HG03097 (cell line): ENCODE results near the gene ZC3HAV1L.
"Not testable (repeated sequence)": the region's sequence is repeated elsewhere in the genome, so short reads cannot be mapped to it uniquely, and the experiment has no call there.

Experiments used
- ATAC-seq: cut with Tn5 transposase; IDR thresholded peaks from one replicate; pipeline ENCODE4 v1.9.1; 2021; ENCODE audit not compliant: unreplicated experiment, low FRiP score

Gene ZC3HAV1L

GRCh38 chr7:139023076-139023475, 12.8 kb downstream of the ZC3HAV1L start:
- no peak for ATAC-seq

DNA sequence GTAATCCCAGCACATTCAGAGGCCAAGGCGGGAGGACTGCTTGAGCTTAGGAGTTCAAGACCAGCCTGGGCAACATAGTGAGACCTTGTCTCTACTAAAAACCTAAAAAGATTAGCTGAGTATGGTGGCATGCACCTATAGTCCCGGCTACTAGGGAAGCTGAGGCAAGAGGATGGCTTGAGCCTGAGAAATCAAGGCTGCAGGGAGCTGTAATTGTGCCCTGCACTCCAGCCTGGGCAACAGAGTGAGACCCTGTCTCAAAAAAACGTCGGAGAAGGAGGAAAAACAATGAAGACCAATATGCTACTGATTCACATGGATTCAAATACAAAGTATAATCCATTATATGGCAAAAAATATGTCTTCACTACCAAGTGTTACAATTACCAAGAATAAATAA, 13.6 kb downstream of the ZC3HAV1L start:
- no peak for ATAC-seq

GRCh38 chr7:139018910-139019309, 16.9 kb downstream of the ZC3HAV1L start:
- ATAC-seq: no peak

- ATAC-seq: peak; percentile 81
These were observed 18.8 kb downstream of the ZC3HAV1L start for GRCh38 chr7:139016931-139017511.

GRCh38 chr7:139011373-139011772, 24.5 kb downstream of the ZC3HAV1L start:
- ATAC-seq: no peak

DNA sequence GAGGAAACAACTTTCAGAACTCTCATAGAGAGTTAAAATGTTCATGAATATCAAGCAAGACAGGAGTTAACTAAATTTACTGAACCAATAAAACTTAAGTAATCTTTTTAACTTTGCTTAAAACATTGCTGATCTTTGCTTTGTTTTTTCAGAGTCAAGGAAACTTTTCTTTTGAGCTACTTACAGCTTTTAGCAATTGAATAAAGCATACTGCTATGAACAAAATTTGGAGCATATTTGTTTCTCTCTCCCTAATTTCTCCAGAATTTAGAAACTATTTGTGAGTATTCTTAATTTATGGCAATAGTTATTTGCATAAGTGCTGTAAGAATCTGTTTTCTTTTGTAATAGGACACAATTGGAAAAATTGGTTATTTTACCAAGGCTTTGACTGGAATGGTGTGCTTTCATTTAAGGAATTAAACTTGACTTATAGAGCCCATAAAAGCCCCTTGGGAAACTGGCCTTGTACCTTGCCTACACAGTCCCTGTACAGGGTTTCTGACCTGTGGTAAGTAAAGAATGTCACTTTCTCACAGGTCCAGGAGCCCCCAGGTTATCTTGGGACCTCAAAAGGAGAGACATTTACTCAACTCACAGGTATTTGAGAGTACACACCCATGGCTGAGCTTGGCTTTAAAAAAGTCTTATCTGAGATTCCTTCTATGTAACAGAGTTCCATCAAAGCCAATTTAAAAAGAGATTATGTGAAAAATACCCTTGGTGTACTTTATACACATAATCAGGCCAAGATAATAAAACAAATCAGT, 31.3 kb downstream of the ZC3HAV1L start:
- ATAC-seq: no peak

- ATAC-seq: no peak
These were observed 36.4 kb downstream of the ZC3HAV1L start for GRCh38 chr7:138999414-138999813.

GRCh38 chr7:138992052-138992531, 43.8 kb downstream of the ZC3HAV1L start:
- no peak for ATAC-seq

DNA sequence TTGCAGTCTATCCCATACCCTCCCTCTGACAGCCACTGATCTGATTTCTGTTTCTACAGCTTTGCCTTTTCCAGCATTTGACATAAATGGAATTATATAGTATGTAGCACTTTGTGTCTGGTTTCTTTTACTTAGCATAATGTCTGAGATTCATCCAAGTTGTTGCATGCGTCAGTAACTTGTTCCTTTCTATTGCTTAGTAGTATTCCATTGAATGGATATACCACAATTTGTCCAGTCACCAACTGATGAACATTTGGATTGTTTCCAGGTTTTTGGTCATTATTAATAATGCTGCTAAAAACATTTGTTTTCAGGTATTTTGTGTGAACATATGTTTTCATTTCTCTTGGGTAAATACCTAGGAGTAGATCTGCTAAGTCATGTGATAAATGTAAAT, 48.2 kb downstream of the ZC3HAV1L start:
- no peak for ATAC-seq

- no peak for ATAC-seq
These were observed 53.6 kb downstream of the ZC3HAV1L start for GRCh38 chr7:138982204-138982623.

DNA sequence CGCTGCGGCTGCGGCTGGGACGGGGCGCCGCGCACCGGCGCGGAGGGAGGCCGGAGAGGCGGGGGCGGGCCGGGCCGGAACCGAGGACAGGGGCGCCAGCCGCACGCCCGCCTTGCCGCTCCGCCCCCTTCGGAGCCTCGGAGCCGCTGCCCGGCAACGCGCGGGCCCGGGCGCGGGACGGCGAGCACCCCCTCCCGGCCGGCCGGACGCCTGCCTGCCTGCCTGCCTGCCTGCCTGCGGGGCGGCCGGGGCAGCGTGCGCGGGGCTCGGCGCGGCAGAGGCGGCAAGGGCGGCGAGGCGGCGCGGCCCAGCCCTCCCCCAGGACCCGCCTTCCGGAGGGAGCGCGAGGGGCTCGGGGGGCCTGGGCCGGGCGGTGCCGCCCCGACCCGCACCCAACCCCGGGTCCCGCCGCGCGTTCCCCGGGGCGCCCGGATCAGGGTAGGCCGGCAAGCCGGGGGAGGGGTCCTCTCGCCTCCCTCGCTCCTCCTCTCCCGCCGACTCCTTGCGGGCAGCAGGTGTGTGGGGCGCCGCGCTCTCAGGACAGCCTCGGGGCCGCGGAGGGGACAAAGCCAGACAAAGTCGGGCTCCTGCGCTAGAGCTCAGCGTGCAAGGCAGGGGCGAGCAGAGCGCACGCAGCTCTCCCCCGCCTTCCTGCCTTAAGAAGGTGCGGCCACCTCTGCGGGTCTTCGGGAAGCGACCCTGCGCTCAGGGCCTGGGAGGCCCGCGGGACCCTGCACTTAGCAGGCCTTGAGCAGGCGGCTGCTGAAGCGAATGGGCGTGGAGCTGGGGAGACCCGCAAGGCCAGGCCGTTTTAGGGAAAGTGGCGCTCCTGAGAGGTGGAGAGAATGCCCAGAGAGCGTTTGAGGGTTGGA, 54.3 kb downstream of the ZC3HAV1L start, which contains the start of gene KIAA1549:
Gene KIAA1549, minus strand, starts transcription at position 58 of the 872 bp plus-strand sequence. CDS start 120 bp downstream, outside the sequence.
- peak; percentile 78 for ATAC-seq

- peak; percentile 37 for ATAC-seq
These were observed 55.1 kb downstream of the ZC3HAV1L start for GRCh38 chr7:138980563-138981291.

GRCh38 chr7:138979988-138980562, 55.8 kb downstream of the ZC3HAV1L start:
- no peak for ATAC-seq

- no peak for ATAC-seq
These were observed 56.4 kb downstream of the ZC3HAV1L start for GRCh38 chr7:138979226-138979979.

DNA sequence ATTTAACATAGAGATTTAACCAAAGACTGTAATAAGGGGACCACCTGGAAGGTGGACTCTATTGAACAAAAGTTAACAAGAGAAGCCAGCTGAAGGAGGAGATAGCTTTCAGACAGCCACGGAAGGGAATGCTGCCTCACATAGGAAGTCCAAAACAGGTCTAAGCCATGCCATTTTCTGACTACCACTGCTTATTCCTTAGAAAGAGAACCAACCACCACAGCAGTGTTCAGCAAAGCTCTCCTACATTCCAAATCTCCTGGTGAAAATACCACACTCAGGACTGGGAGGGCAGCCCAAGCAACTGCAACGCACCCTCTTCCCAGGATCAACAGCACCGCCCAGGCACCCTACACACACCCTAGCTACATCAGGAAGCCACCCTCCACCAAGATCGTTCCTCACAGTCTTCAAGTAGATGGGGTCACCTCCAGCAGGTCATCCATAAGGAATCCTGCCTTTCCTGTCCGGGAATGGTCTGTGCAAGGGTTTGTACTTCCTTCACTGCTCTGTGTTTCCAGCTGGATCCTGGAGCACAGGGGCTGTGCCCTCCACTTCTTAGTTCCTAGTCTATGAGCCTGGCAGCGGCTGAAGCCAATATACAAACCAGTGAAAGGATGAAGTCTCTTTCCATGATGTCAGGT, 57.2 kb downstream of the ZC3HAV1L start:
- ATAC-seq: no peak

DNA sequence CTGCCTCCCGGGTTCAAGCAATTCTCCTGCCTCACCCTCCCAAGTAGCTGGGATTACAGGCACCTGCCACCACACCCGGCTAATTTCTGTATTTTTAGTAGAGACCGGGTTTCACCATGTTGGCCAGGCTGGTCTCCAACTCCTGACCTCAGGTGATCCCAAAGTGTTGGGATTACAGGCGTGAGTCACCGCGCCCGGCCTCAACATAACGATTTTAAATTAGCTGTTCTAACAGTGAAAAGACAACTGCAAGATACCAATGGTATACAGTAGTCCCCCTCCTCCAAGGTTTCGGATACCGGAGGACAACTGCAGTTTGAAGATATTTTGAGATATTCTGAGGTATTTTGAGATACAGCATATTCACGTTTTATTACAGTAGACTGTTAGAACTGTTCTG, 59.7 kb downstream of the ZC3HAV1L start:
- ATAC-seq: not testable (repeated sequence)
